HepG2 (cell line): ENCODE measurements around the gene CAMTA1.

ENCODE experiments used
- CTCF ChIP-seq: sonication (generic); formaldehyde crosslinking; IDR thresholded peaks from 2 replicates; pipeline ENCODE4 v1.5.0; 2020; ENCODE audit warnings: mild to moderate bottlenecking, missing genetic modification reagents, moderate library complexity
- FOXK2 ChIP-seq: fragments of 450-650 bp; IDR thresholded peaks from 2 replicates; pipeline ENCODE4 v1.6.1; 2016
- JUNB ChIP-seq: sonication (generic); formaldehyde crosslinking; IDR thresholded peaks from 2 replicates; pipeline ENCODE4 v1.8.0; 2022; ENCODE audit warnings: missing genetic modification reagents, mild to moderate bottlenecking, borderline replicate concordance
- TAF1 ChIP-seq: sonication (generic); formaldehyde crosslinking; IDR thresholded peaks from 2 replicates; pipeline ENCODE4 v1.4.0; 2020; ENCODE audit warnings: missing genetic modification reagents
- ZNF713 ChIP-seq: sonication (generic); formaldehyde crosslinking; IDR thresholded peaks from 2 replicates; pipeline ENCODE4 v1.4.0; 2020; ENCODE audit warnings: mild to moderate bottlenecking, missing genetic modification reagents
- ZNF724P ChIP-seq: sonication (generic); formaldehyde crosslinking; IDR thresholded peaks from 2 replicates; pipeline ENCODE4 v1.8.0; 2022; ENCODE audit warnings: missing genetic modification reagents, borderline replicate concordance

GRCh38 chr1:7094086-7094485 is 308.8 kb downstream of the CAMTA1 start:
- no peak for TF ChIP-seq ZNF713 (CRISPR knock-in tag)
- no peak for TF ChIP-seq JUNB (CRISPR knock-in tag)
- TF ChIP-seq ZNF724P (CRISPR knock-in tag): no peak
- no peak for TF ChIP-seq CTCF (CRISPR knock-in tag)
- no peak for TF ChIP-seq FOXK2
- no peak for TF ChIP-seq TAF1 (CRISPR knock-in tag)
